Vagina (tissue), 2 donors: ENCODE results near the gene SPECC1L. TPM values are rescaled to one million over a fixed set of nuclear protein-coding genes. Genes with fewer than 3 reads are reported as not detected.

Source experiments
- DNase-seq, 2 donors: peaks; one replicate each; pipeline ENCODE4 v3.0.0-alpha.2; 2017; ENCODE audit errors: extremely low spot score in 2 of 2
- H3K27ac ChIP-seq: fragments of 200-600 bp; sonication (generic); one replicate; pipeline ENCODE4 v1.5.1; 2019
- H3K27me3 ChIP-seq: fragments of 200-600 bp; sonication (generic); one replicate; pipeline ENCODE4 v1.5.1; 2019
- H3K36me3 ChIP-seq, 2 donors: fragments of 200-600 bp; sonication (generic); one replicate each; pipeline ENCODE4 v1.5.1; 2017 to 2019
- H3K4me1 ChIP-seq: fragments of 200-600 bp; sonication (generic); one replicate; pipeline ENCODE4 v1.5.1; 2019
- H3K4me3 ChIP-seq, 2 donors: fragments of 200-600 bp; sonication (generic); 1 replicate in 1 of 2; 2 replicates in 1 of 2; pipeline ENCODE4 v1.5.1; 2016 to 2019
- H3K9me3 ChIP-seq: fragments of 200-600 bp; sonication (generic); one replicate; pipeline ENCODE4 v1.5.1; 2019
- CTCF ChIP-seq, 3 experiments: fragments of 450-650 bp in 2 of 3; fragments of 200-600 bp in 1 of 3; sonication (generic) in 1 of 3; IDR thresholded peaks; one replicate each; pipeline ENCODE4 v1.5.1; 2017 to 2019; ENCODE audit warnings: antibody characterized with exemption in 3 of 3, mild to moderate bottlenecking in 2 of 3, moderate library complexity in 2 of 3
- POLR2A ChIP-seq, 2 donors: fragments of 450-650 bp; IDR thresholded peaks; one replicate each; pipeline ENCODE4 v1.6.1; 2017; ENCODE audit warnings: antibody characterized with exemption in 2 of 2, mild to moderate bottlenecking in 2 of 2, moderate library complexity in 2 of 2
- POLR2AphosphoS5 ChIP-seq, 2 donors: sonication (generic); formaldehyde crosslinking; IDR thresholded peaks; one replicate each; pipeline ENCODE4 v1.9.0; 2017; ENCODE audit warnings: antibody characterized with exemption in 2 of 2, mild to moderate bottlenecking in 2 of 2, low read depth in 1 of 2; ENCODE audit not compliant: insufficient read depth in 1 of 2
- intact Hi-C: fragments of 100-400 bp; cut with DNase I; formaldehyde crosslinking; loops from one replicate; pipeline ENCODE4 v1.15.1; 2023
- total RNA-seq: library from RNA; depleted of rRNA; stranded (reverse); fragments of >200 nt; gene quantifications from one replicate; pipeline ENCODE4 v1.2.3, GENCODE V29; 2016

SPECC1L gene
- total RNA-seq, 1 donor from 2014 or later = 38.8 TPM

- TF ChIP-seq POLR2A (IDR thresholded peaks at IDR 0.05) = no peak
- no peak for TF ChIP-seq POLR2AphosphoS5 (IDR thresholded peaks at IDR 0.05; ENCODE audit: insufficient read depth in 1 of 2, low read depth in 1 of 2)
- TF ChIP-seq CTCF (IDR thresholded peaks at IDR 0.05) = no peak
- Histone ChIP-seq H3K27ac (peak overlapping the region; percentile 2), H3K9me3 (no peaks in the 10 kb centered on the region), H3K4me1 (peaks cover 67% of the 10 kb centered on the region), H3K36me3 (peaks cover 0 to 8% of the 10 kb centered on the region in 2 donors), H3K27me3 (no peaks in the 10 kb centered on the region), H3K4me3 (no peak overlapping the region)
- DNase-seq = no peak
- intact Hi-C loops = no loop called here
Measured at GRCh38 chr22:24302591-24302990, 32.0 kb downstream of the SPECC1L start.

GRCh38 chr22:24303007-24303406, 32.4 kb downstream of the SPECC1L start:
- no peak overlapping the region for H3K4me3 ChIP-seq
- H3K27me3 ChIP-seq = no peaks in the 10 kb centered on the region
- H3K27ac ChIP-seq = peak overlapping the region; percentile 2
- peaks cover 67% of the 10 kb centered on the region for H3K4me1 ChIP-seq
- TF ChIP-seq POLR2A (IDR thresholded peaks at IDR 0.05) (no peak), POLR2AphosphoS5 (IDR thresholded peaks at IDR 0.05; ENCODE audit: insufficient read depth in 1 of 2, low read depth in 1 of 2) (no peak), CTCF (IDR thresholded peaks at IDR 0.05) (no peak)
- intact Hi-C loops = no loop called here
- no peaks in the 10 kb centered on the region for H3K9me3 ChIP-seq
- peaks cover 0 to 8% of the 10 kb centered on the region in 2 donors for H3K36me3 ChIP-seq
- no peak for DNase-seq

- Histone ChIP-seq H3K4me3 (no peak overlapping the region), H3K27ac (no peak overlapping the region), H3K36me3 (peaks cover 0 to 8% of the 10 kb centered on the region in 2 donors), H3K4me1 (peaks cover 67% of the 10 kb centered on the region), H3K27me3 (no peaks in the 10 kb centered on the region), H3K9me3 (no peaks in the 10 kb centered on the region)
- no peak for DNase-seq
- no peak for TF ChIP-seq CTCF (IDR thresholded peaks at IDR 0.05)
- TF ChIP-seq POLR2A (IDR thresholded peaks at IDR 0.05) = no peak
- TF ChIP-seq POLR2AphosphoS5 (IDR thresholded peaks at IDR 0.05; ENCODE audit: insufficient read depth in 1 of 2, low read depth in 1 of 2) = no peak
- intact Hi-C loops = no loop called here
Measured at GRCh38 chr22:24304062-24304675, 33.5 kb downstream of the SPECC1L start.

- Histone ChIP-seq H3K27ac (no peak overlapping the region), H3K9me3 (no peaks in the 10 kb centered on the region), H3K4me3 (no peak overlapping the region), H3K4me1 (peaks cover 57% of the 10 kb centered on the region), H3K36me3 (peaks cover 0 to 8% of the 10 kb centered on the region in 2 donors), H3K27me3 (no peaks in the 10 kb centered on the region)
- intact Hi-C loops = no loop called here
- DNase-seq = no peak
- TF ChIP-seq CTCF (IDR thresholded peaks at IDR 0.05) (no peak), POLR2AphosphoS5 (IDR thresholded peaks at IDR 0.05; ENCODE audit: insufficient read depth in 1 of 2, low read depth in 1 of 2) (no peak), POLR2A (IDR thresholded peaks at IDR 0.05) (no peak)
Measured at GRCh38 chr22:24305260-24305692, 34.6 kb downstream of the SPECC1L start.

- TF ChIP-seq POLR2A (IDR thresholded peaks at IDR 0.05) (no peak), POLR2AphosphoS5 (IDR thresholded peaks at IDR 0.05; ENCODE audit: insufficient read depth in 1 of 2, low read depth in 1 of 2) (no peak), CTCF (IDR thresholded peaks at IDR 0.05) (no peak)
- intact Hi-C loops = no loop called here
- Histone ChIP-seq H3K9me3 (no peaks in the 10 kb centered on the region), H3K4me3 (no peak overlapping the region), H3K27ac (no peak overlapping the region), H3K4me1 (no peaks in the 10 kb centered on the region), H3K27me3 (no peaks in the 10 kb centered on the region), H3K36me3 (peaks cover 0 to 30% of the 10 kb centered on the region in 2 donors)
- DNase-seq = no peak
Measured at GRCh38 chr22:24310969-24311368, 40.3 kb downstream of the SPECC1L start.
